GM23248 (cell line): ENCODE data around the gene COQ8B. TPM values are rescaled to one million over a fixed set of nuclear protein-coding genes. Genes with fewer than 3 reads are reported as not detected.

Experiments used
- DNase-seq: peaks from one replicate; pipeline ENCODE4 v3.0.0-alpha.2; 2015
- H2AFZ ChIP-seq: fragments of 200-600 bp; sonication (generic); 2 replicates; pipeline ENCODE4 v1.6.1; 2016; ENCODE audit warnings: antibody characterized with exemption
- H3F3A ChIP-seq: fragments of 200-600 bp; sonication (generic); 2 replicates; pipeline ENCODE4 v1.6.1; 2016; ENCODE audit warnings: mild to moderate bottlenecking, antibody characterized with exemption, mixed run types; ENCODE audit not compliant: insufficient read depth
- H3K27ac ChIP-seq: fragments of 200-600 bp; sonication (generic); 2 replicates; pipeline ENCODE4 v1.5.1; 2016; ENCODE audit warnings: mild to moderate bottlenecking
- H3K27me3 ChIP-seq: fragments of 200-600 bp; sonication (generic); replicated peaks from 2 replicates; pipeline ENCODE4 v1.6.1; 2016; ENCODE audit warnings: mild to moderate bottlenecking; ENCODE audit not compliant: insufficient read depth
- H3K36me3 ChIP-seq: fragments of 200-600 bp; sonication (generic); 2 replicates; pipeline ENCODE4 v1.6.1; 2016; ENCODE audit warnings: low read depth, mild to moderate bottlenecking
- H3K4me1 ChIP-seq: fragments of 200-600 bp; sonication (generic); 2 replicates; pipeline ENCODE4 v1.6.1; 2016; ENCODE audit warnings: mild to moderate bottlenecking; ENCODE audit not compliant: insufficient read depth
- H3K4me2 ChIP-seq: fragments of 200-600 bp; sonication (generic); one replicate; pipeline ENCODE4 v1.6.1; 2016; ENCODE audit warnings: mild to moderate bottlenecking; ENCODE audit not compliant: unreplicated experiment
- H3K4me3 ChIP-seq: fragments of 200-600 bp; sonication (generic); 2 replicates; pipeline ENCODE4 v1.5.1; 2016; ENCODE audit warnings: mild to moderate bottlenecking
- H3K79me2 ChIP-seq: fragments of 200-600 bp; sonication (generic); 2 replicates; pipeline ENCODE4 v1.6.1; 2016; ENCODE audit warnings: mild to moderate bottlenecking; ENCODE audit not compliant: insufficient read depth
- H3K9ac ChIP-seq: fragments of 200-600 bp; sonication (generic); 2 replicates; pipeline ENCODE4 v1.6.1; 2016; ENCODE audit warnings: mild to moderate bottlenecking
- H3K9me2 ChIP-seq: fragments of 200-600 bp; sonication (generic); 2 replicates; pipeline ENCODE4 v1.6.1; 2016; ENCODE audit warnings: mixed run types, mild to moderate bottlenecking, moderate library complexity; ENCODE audit not compliant: insufficient read depth
- H3K9me3 ChIP-seq: fragments of 200-600 bp; sonication (generic); one replicate; pipeline ENCODE4 v1.6.1; 2017; ENCODE audit warnings: low read depth
- H4K20me1 ChIP-seq: fragments of 200-600 bp; sonication (generic); 2 replicates; pipeline ENCODE4 v1.6.0; 2016; ENCODE audit not compliant: insufficient read depth
- EZH2 ChIP-seq: fragments of 200-600 bp; sonication (generic); IDR thresholded peaks from 2 replicates; pipeline ENCODE4 v1.6.1; 2018; ENCODE audit warnings: antibody characterized with exemption, mild to moderate bottlenecking; ENCODE audit not compliant: insufficient read depth, poor library complexity, severe bottlenecking
- EZH2phosphoT487 ChIP-seq: fragments of 200-600 bp; sonication (generic); IDR thresholded peaks from 2 replicates; pipeline ENCODE4 v1.6.1; 2018; ENCODE audit warnings: antibody characterized with exemption, moderate library complexity, mild to moderate bottlenecking, low read depth; ENCODE audit not compliant: insufficient read depth
- WGBS, 2 experiments: methylation state at CpG; one replicate each; pipeline ENCODE4 v1.1.6; 2015 to 2017; ENCODE audit warnings: low lambda C conversion rate in 2 of 2, low coverage in 1 of 2; ENCODE audit errors: missing lambda C conversion rate in 2 of 2; 5-methylcytosine and 5-hydroxymethylcytosine counted together
- in situ Hi-C: fragments of 300-500 bp; cut with MboI; formaldehyde crosslinking; loops from 2 replicates; pipeline ENCODE4 v1.15.0; 2020
- polyA plus RNA-seq: library from polyadenylated mRNA; unstranded; fragments of >200 nt; fragmentation: Nextera tagmentation; extraction: Ambion mirVana; gene quantifications from 2 replicates; pipeline ENCODE4 v1.2.1, GENCODE V29; 2016
- total RNA-seq: library from RNA; depleted of rRNA; stranded (reverse); fragments of >200 nt; shearing (Covaris generic); gene quantifications from 2 replicates; pipeline ENCODE4 v1.2.3, GENCODE V29; 2014

Gene COQ8B
- total and polyA plus RNA-seq, 2 experiments from 2014 or later = 15.2 to 28.6 TPM

DNA sequence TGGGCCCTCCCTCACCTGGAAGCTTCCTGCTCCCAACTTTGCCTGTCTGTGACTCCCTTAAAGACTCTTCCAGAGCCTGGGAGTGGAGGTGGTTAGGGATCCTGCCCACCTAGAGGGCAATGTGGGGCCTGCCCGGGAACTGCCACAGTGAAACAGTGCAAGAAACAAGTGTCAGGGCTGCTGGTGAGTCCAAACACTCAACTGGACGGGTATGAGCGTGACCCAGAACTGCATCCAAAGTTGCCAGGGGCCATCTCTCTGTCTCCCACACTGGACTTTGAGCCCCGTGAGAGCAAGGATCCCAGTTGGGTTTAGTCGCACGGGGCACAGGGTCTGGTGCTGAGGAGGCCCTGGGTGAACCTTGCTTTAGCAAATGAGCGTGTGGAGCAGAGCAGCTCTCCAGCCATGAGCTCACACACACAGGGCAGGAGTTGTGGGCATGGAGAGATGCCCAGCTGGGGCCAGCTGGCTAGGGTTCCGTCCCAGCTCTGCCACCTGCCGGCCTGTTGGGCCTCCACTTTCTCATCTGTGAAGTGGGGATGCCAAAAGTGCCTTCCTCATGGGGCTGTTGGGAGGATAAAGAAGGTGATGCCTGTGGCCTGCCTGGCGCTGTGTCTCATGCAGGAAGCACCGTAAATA is 23.4 kb downstream of the COQ8B start:
- H3K27me3 ChIP-seq = no peaks in the 10 kb centered on the region
- 80 to 86% methylated on average over 11 of the region's 11 CpGs for WGBS, 2 experiments
- H3K36me3 ChIP-seq = no peaks in the 10 kb centered on the region
- peaks cover 6% of the 10 kb centered on the region for H3K4me1 ChIP-seq
- H3K9me2 ChIP-seq = no peaks in the 10 kb centered on the region
- H3K27ac ChIP-seq = no peak overlapping the region
- H3K9me3 ChIP-seq = no peaks in the 10 kb centered on the region
- in situ Hi-C loops = no loop called here
- no peak overlapping the region for H3K4me2 ChIP-seq
- no peak for TF ChIP-seq EZH2phosphoT487
- no peak overlapping the region for H3K4me3 ChIP-seq
- no peak for DNase-seq
- H2AFZ ChIP-seq = no peak overlapping the region
- H3K79me2 ChIP-seq = peaks cover 21% of the 10 kb centered on the region
- H4K20me1 ChIP-seq = no peaks in the 10 kb centered on the region
- H3F3A ChIP-seq = no peaks in the 10 kb centered on the region; the same call in 1 of the 2 replicates
- H3K9ac ChIP-seq = no peak overlapping the region

DNA sequence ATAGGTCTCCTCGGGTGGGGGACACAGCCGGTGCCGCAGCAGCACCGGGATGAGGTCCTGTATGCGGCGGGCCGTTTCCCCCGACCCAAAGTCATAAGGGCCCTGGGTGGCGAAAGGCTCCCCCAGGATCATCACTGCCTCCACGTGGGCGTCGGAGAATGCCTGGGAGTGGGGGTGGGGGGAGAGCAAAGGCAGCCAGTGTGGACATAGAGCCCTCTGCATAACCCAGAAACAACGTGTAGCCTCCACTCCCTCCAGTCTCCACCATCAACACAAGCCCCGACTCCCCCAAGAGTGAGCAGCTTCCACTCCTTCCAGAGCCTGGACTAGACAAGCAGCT is 24.5 kb downstream of the COQ8B start:
- no peak overlapping the region for H3K9ac ChIP-seq
- H3K27ac ChIP-seq = no peak overlapping the region
- TF ChIP-seq EZH2phosphoT487 (no peak), EZH2 (no peak)
- in situ Hi-C loops = no loop called here
- no peak overlapping the region for H3K4me3 ChIP-seq
- H4K20me1 ChIP-seq = no peaks in the 10 kb centered on the region
- H3F3A ChIP-seq = peaks cover 5% of the 10 kb centered on the region; the same call in 1 of the 2 replicates
- peaks cover 32% of the 10 kb centered on the region for H3K79me2 ChIP-seq
- DNase-seq = peak; percentile 15
- no peaks in the 10 kb centered on the region for H3K27me3 ChIP-seq
- H2AFZ ChIP-seq = no peak overlapping the region
- 86% methylated on average over 14 of the region's 14 CpGs for WGBS, 2 experiments
- no peaks in the 10 kb centered on the region for H3K36me3 ChIP-seq
- H3K4me1 ChIP-seq = peaks cover 15% of the 10 kb centered on the region
- no peak overlapping the region for H3K4me2 ChIP-seq
- no peaks in the 10 kb centered on the region for H3K9me2 ChIP-seq
- no peaks in the 10 kb centered on the region for H3K9me3 ChIP-seq

DNA sequence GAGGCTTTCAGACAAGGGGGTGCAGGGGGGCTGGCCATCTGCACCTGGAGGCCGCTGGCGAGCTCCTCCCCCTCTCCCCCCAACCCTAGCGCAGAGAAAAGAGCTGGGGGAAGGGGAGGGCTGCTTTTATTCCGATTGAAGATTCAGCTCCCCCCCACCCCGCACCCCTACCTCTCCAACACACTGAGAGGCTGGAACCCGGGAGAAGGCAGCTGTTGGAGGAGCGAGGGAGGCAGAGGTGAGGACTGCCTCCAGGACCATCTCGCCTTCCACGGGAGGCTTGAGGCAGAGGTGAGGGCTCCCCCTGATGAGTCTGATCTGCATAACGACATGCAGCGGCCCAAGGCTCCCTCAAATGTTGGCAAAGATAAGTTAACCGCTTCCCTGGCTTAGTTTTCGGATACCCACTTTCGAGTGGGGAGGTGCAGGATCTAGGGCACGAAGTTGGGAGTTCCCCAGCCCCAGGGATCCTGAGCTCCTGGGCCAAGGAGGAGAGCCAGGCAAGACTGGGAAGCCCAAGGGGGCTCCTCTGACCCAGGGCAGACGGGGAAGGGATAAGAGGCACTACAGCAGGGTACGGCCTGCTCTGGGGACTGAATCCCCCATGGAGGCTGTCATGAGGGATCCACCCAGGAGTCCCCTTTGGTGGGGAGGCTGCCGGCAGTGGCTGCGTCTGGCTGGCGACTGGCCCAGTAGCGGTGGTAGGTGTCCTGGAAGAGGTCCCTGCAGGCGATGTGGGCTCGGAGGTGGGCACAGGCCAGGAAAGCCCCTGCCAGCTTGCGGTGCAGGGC is 25.1 kb downstream of the COQ8B start:
- H3K4me3 ChIP-seq = peak overlapping the region; percentile 88; the same call in 1 of the 2 replicates

DNA sequence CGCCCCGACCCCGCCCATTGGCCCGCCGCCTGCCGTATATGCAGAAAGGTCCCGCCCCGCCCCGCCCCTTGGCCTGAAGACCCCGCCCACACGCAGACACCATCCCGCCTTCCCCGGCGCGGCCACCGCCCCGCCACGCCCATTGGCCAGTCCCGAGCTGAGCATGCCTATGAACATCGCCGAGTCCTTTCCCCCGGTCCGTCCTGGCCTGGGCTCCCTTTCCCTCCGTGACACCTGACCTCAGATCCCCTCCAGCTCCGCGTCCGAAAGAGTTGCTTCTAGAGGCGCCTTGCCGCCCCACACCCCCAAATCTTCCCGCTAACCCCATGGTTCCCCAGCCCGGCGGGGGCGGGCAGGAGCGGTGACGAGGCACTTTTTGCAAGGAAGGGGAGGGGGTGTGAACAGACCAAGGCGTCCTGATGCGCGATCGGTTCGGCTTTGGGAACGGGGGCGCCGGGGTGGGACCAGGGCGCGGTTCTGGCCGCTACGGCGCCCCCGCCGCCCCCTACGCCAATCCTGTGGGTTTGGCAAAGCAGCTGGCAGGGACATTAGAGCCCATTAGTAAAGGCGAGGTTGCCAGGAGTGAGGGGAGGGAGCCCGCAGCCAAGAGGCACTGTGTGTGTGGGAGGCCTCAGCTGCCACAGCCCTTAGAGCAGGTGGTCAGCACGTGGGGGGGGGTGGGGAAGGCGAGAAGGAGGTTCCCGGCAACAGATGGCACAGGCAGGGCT is 25.8 kb downstream of the COQ8B start:
- peaks cover 40% of the 10 kb centered on the region for H3K79me2 ChIP-seq

More for the DNA sequence above, 25.1 kb downstream of the COQ8B start:
- Histone ChIP-seq H2AFZ (no peak overlapping the region), H3K4me2 (peak overlapping the region; percentile 83), H3K9ac (peak overlapping the region; percentile 100), H3K27me3 (no peaks in the 10 kb centered on the region), H3F3A (peaks cover 5% of the 10 kb centered on the region; the same call in 1 of the 2 replicates), H3K9me3 (no peaks in the 10 kb centered on the region), H3K79me2 (peaks cover 37% of the 10 kb centered on the region), H3K36me3 (no peaks in the 10 kb centered on the region), H4K20me1 (no peaks in the 10 kb centered on the region), H3K27ac (peak overlapping the region; percentile 89), H3K4me1 (peaks cover 17% of the 10 kb centered on the region), H3K9me2 (no peaks in the 10 kb centered on the region)
- no peak for TF ChIP-seq EZH2
- no peak for TF ChIP-seq EZH2phosphoT487
- peak; percentile 25 for DNase-seq
- WGBS, 2 experiments = 68 to 83% methylated on average over 17 to 23 of the region's 24 CpGs
- in situ Hi-C loops = no loop called here

More for the DNA sequence above, 25.8 kb downstream of the COQ8B start:
- H3K9me3 ChIP-seq = no peaks in the 10 kb centered on the region
- H3K27ac ChIP-seq = peak overlapping the region; percentile 89
- H2AFZ ChIP-seq = peak overlapping the region; percentile 66
- no peak for TF ChIP-seq EZH2
- no peak for TF ChIP-seq EZH2phosphoT487
- H3K4me2 ChIP-seq = peak overlapping the region; percentile 83
- peak; percentile 97 for DNase-seq
- in situ Hi-C loops = no loop called here
- H3K27me3 ChIP-seq = no peaks in the 10 kb centered on the region
- peaks cover 5% of the 10 kb centered on the region; the same call in 1 of the 2 replicates for H3F3A ChIP-seq
- H4K20me1 ChIP-seq = no peaks in the 10 kb centered on the region
- H3K9me2 ChIP-seq = no peaks in the 10 kb centered on the region
- peaks cover 17% of the 10 kb centered on the region for H3K4me1 ChIP-seq
- WGBS, 2 experiments = 1 to 3% methylated on average over 30 to 46 of the region's 56 CpGs
- H3K36me3 ChIP-seq = peaks cover 4% of the 10 kb centered on the region; the same call in 1 of the 2 replicates
- peak overlapping the region; percentile 100 for H3K9ac ChIP-seq
- peak overlapping the region; percentile 88 for H3K4me3 ChIP-seq
